ENCODE measurements around the gene HCN2. TPM values are rescaled to one million over a fixed set of nuclear protein-coding genes. Genes with fewer than 3 reads are reported as not detected.
"Not testable (repeated sequence)": the region's sequence is repeated elsewhere in the genome, so short reads cannot be mapped to it uniquely, and the experiment has no call there.

Gene HCN2
- total RNA-seq, 1 donor from 2014 or later = not detected

GRCh38 chr19:618674-619285 is 29.1 kb downstream of the HCN2 start:
- TF ChIP-seq CTCF (conservative IDR thresholded peaks at IDR 0.05; ENCODE audit: low read depth, low read length) = no peak
- no peak for DNase-seq (ENCODE audit: low read depth)
- H3K4me3 ChIP-seq (ENCODE audit: low read depth, low read length) = no peak overlapping the region

- no peak for DNase-seq (ENCODE audit: low read depth)
- no peak for TF ChIP-seq CTCF (conservative IDR thresholded peaks at IDR 0.05; ENCODE audit: low read depth, low read length)
- H3K4me3 ChIP-seq (ENCODE audit: low read depth, low read length) = no peak overlapping the region
These were observed 29.8 kb downstream of the HCN2 start for GRCh38 chr19:619286-620002.

- H3K4me3 ChIP-seq (ENCODE audit: low read depth, low read length) = no peak overlapping the region
- no peak for DNase-seq (ENCODE audit: low read depth)
- TF ChIP-seq CTCF (conservative IDR thresholded peaks at IDR 0.05; ENCODE audit: low read depth, low read length) = no peak
These were observed 30.6 kb downstream of the HCN2 start for GRCh38 chr19:620166-620862.

GRCh38 chr19:621191-621590 is 31.5 kb downstream of the HCN2 start:
- H3K4me3 ChIP-seq (ENCODE audit: low read depth, low read length); DNase-seq (ENCODE audit: low read depth): not testable (repeated sequence)

- H3K4me3 ChIP-seq (ENCODE audit: low read depth, low read length) = no peak overlapping the region
- TF ChIP-seq CTCF (conservative IDR thresholded peaks at IDR 0.05; ENCODE audit: low read depth, low read length) = no peak
- DNase-seq (ENCODE audit: low read depth) = no peak
These were observed 32.1 kb downstream of the HCN2 start for GRCh38 chr19:621819-622218.

- H3K4me3 ChIP-seq (ENCODE audit: low read depth, low read length) = no peak overlapping the region
- no peak for DNase-seq (ENCODE audit: low read depth)
- no peak for TF ChIP-seq CTCF (conservative IDR thresholded peaks at IDR 0.05; ENCODE audit: low read depth, low read length)
These were observed 33.0 kb downstream of the HCN2 start for GRCh38 chr19:622666-623065.

- TF ChIP-seq CTCF (conservative IDR thresholded peaks at IDR 0.05; ENCODE audit: low read depth, low read length) = no peak
- H3K4me3 ChIP-seq (ENCODE audit: low read depth, low read length) = no peak overlapping the region
- DNase-seq (ENCODE audit: low read depth) = no peak
These were observed 33.7 kb downstream of the HCN2 start for GRCh38 chr19:623175-623916.
